NT2/D1 (cell line): ENCODE results near the gene ABHD4.

Experiments
- YY1 ChIP-seq: IDR thresholded peaks from 2 replicates; pipeline ENCODE4 v1.6.1; 2011; ENCODE audit not compliant: insufficient read length, insufficient read depth
- ZNF274 ChIP-seq: IDR thresholded peaks from 2 replicates; pipeline ENCODE4 v1.6.1; 2011; ENCODE audit warnings: mild to moderate bottlenecking, low read depth, low read length

DNA sequence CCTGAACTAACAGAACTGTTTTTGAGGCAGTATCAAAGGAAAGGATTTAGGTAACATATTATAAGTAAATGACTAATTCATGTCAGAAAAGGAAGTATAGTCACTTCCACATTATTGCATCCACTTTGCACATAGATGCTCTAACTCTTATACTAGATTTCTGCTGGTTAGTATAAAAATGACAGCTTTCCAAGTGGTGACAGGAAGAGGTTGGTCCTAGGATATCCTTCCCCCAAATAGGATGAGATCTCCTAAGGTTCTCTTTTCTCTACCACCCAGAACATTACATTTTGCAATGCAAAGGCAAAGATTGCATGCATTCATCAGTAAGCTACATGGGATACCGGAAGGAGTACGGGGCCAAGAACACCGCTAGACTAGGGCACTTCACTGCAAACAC, 24.3 kb upstream of the ABHD4 start:
- TF ChIP-seq ZNF274, result no peak
- no peak for TF ChIP-seq YY1
